Neural crest cell (in vitro differentiated cells): ENCODE results near the gene KLHL40. TPM values are rescaled to one million over a fixed set of nuclear protein-coding genes. Genes with fewer than 3 reads are reported as not detected.
"Not testable (repeated sequence)": the region's sequence is repeated elsewhere in the genome, so short reads cannot be mapped to it uniquely, and the experiment has no call there.

Source experiments
- DNase-seq: peaks from one replicate; pipeline ENCODE4 v3.0.0; 2021; ENCODE audit warnings: low read depth, mixed read lengths, low spot score
- H3K27ac Mint-ChIP-seq: one replicate; pipeline ENCODE4 v1.8.0; 2021; ENCODE audit warnings: mild to moderate bottlenecking, mixed read lengths; ENCODE audit not compliant: unreplicated experiment
- H3K27me3 Mint-ChIP-seq: 2 replicates; pipeline ENCODE4 v1.8.0; 2021; ENCODE audit warnings: low read depth, mild to moderate bottlenecking, mixed read lengths
- H3K36me3 Mint-ChIP-seq: 2 replicates; pipeline ENCODE4 v1.8.0; 2021; ENCODE audit warnings: low read depth, mild to moderate bottlenecking, mixed read lengths
- H3K4me1 Mint-ChIP-seq: 2 replicates; pipeline ENCODE4 v1.8.0; 2021; ENCODE audit warnings: mixed read lengths
- H3K4me3 Mint-ChIP-seq: one replicate; pipeline ENCODE4 v1.8.0; 2021; ENCODE audit warnings: mild to moderate bottlenecking, mixed read lengths
- H3K9me3 Mint-ChIP-seq: 2 replicates; pipeline ENCODE4 v1.8.0; 2021; ENCODE audit warnings: mixed read lengths
- CTCF ChIP-seq: fragments of 200-600 bp; sonication (generic); conservative IDR thresholded peaks from 2 replicates; pipeline ENCODE4 v1.5.0; 2021; ENCODE audit warnings: antibody characterized with exemption, mild to moderate bottlenecking
- total RNA-seq: library from RNA; stranded (reverse); gene quantifications from 2 replicates; pipeline ENCODE4 v1.2.1, GENCODE V29; 2021

KLHL40 gene
- total RNA-seq, 1 donor from 2014 or later = not detected

GRCh38 chr3:42720126-42720525 lies 34.8 kb downstream of the KLHL40 start:
- H3K9me3 Mint-ChIP-seq = no peaks in the 10 kb centered on the region
- no peak for DNase-seq
- H3K4me1 Mint-ChIP-seq = no peaks in the 10 kb centered on the region
- no peaks in the 10 kb centered on the region for H3K27me3 Mint-ChIP-seq
- H3K27ac Mint-ChIP-seq = no peak overlapping the region
- H3K4me3 Mint-ChIP-seq = no peak overlapping the region
- peaks cover 4% of the 10 kb centered on the region for H3K36me3 Mint-ChIP-seq
- TF ChIP-seq CTCF = no peak

GRCh38 chr3:42721690-42722089 lies 36.4 kb downstream of the KLHL40 start:
- Mint-ChIP-seq H3K27ac (no peak overlapping the region), H3K4me1 (peaks cover 5% of the 10 kb centered on the region), H3K9me3 (no peaks in the 10 kb centered on the region), H3K36me3 (peaks cover 4% of the 10 kb centered on the region), H3K4me3 (no peak overlapping the region), H3K27me3 (no peaks in the 10 kb centered on the region)
- no peak for DNase-seq
- no peak for TF ChIP-seq CTCF

- H3K27me3 Mint-ChIP-seq, DNase-seq, H3K4me3 Mint-ChIP-seq, H3K36me3 Mint-ChIP-seq, H3K27ac Mint-ChIP-seq, H3K9me3 Mint-ChIP-seq, H3K4me1 Mint-ChIP-seq: not testable (repeated sequence)
These were observed 37.1 kb downstream of the KLHL40 start for GRCh38 chr3:42722442-42722841.

- peaks cover 15% of the 10 kb centered on the region for H3K4me1 Mint-ChIP-seq
- H3K27ac Mint-ChIP-seq = no peak overlapping the region
- TF ChIP-seq CTCF = no peak
- no peak for DNase-seq
- H3K4me3 Mint-ChIP-seq = no peak overlapping the region
- H3K36me3 Mint-ChIP-seq = peaks cover 4% of the 10 kb centered on the region
- peaks cover 2% of the 10 kb centered on the region for H3K9me3 Mint-ChIP-seq
- peaks cover 2% of the 10 kb centered on the region for H3K27me3 Mint-ChIP-seq
These were observed 37.9 kb downstream of the KLHL40 start for GRCh38 chr3:42723219-42723618.

GRCh38 chr3:42725454-42725853 lies 40.1 kb downstream of the KLHL40 start:
- peaks cover 20% of the 10 kb centered on the region for H3K4me1 Mint-ChIP-seq
- H3K9me3 Mint-ChIP-seq = peaks cover 2% of the 10 kb centered on the region
- H3K4me3 Mint-ChIP-seq = no peak overlapping the region
- no peak for TF ChIP-seq CTCF
- no peak overlapping the region for H3K27ac Mint-ChIP-seq
- no peak for DNase-seq
- H3K36me3 Mint-ChIP-seq = peaks cover 4% of the 10 kb centered on the region
- peaks cover 2% of the 10 kb centered on the region for H3K27me3 Mint-ChIP-seq

- H3K9me3 Mint-ChIP-seq = peaks cover 2% of the 10 kb centered on the region
- no peak overlapping the region for H3K27ac Mint-ChIP-seq
- no peak overlapping the region for H3K4me3 Mint-ChIP-seq
- no peak for TF ChIP-seq CTCF
- DNase-seq = no peak
- H3K27me3 Mint-ChIP-seq = peaks cover 2% of the 10 kb centered on the region
- H3K36me3 Mint-ChIP-seq = peaks cover 2% of the 10 kb centered on the region
- H3K4me1 Mint-ChIP-seq = peaks cover 38% of the 10 kb centered on the region
These were observed 42.7 kb downstream of the KLHL40 start for GRCh38 chr3:42728056-42728455.
